GM21381 (cell line): ENCODE data around the gene PLB1.
"Not testable (repeated sequence)": the region's sequence is repeated elsewhere in the genome, so short reads cannot be mapped to it uniquely, and the experiment has no call there.

Source experiments
- ATAC-seq: cut with Tn5 transposase; IDR thresholded peaks from one replicate; pipeline ENCODE4 v1.9.1; 2021; ENCODE audit warnings: mild to moderate bottlenecking, moderate library complexity; ENCODE audit not compliant: unreplicated experiment

The PLB1 gene

DNA sequence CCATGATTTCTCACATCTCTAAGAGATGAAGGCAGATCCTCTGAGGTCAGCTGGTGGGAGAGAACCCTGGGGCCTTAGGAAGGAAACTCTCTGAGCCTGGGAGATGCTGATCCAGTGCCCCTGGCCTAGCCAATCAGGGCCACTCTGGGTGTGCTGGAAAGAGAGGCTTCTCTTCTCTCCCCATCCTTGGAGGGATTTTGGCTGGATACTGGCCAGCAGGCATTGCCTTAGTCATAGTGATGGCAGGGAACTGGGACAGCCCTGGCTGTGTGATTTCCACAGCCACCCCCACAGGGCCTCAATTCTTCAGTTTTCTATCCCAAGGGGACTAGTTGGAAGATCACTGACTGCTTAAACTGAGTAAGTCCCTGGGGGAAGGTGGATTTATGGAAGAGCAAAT is 26.6 kb upstream of the PLB1 start:
- ATAC-seq: no peak

DNA sequence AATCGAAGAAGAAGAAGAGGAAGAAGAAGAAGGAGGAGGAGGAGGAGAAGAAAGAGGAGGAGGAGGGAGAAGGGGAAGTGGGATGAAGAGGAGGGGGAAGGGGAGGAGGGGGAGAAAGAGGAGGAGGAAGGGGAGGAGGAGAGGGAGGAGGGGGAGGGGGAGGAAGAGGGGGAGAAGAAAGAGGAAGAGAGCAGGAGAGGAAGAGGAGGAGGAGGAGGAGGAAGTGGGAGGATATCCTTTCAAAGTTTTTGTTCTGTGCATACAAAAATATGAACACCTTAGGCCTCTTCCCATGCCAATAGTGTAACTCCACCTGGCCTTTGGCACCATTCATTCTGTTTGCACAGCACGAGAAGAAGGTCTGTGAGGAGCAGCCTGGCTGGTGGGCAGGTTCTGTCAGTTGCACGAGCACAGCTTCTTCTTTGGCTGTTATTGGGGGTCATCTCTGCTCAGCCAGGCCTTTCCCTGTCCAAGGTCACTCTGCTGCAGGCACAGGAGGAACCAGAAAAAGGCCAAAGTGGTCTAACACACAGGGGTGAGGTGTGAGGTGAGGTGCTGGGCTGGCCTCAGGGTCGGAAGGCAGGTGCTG is 25.8 kb upstream of the PLB1 start:
- no peak for ATAC-seq

DNA sequence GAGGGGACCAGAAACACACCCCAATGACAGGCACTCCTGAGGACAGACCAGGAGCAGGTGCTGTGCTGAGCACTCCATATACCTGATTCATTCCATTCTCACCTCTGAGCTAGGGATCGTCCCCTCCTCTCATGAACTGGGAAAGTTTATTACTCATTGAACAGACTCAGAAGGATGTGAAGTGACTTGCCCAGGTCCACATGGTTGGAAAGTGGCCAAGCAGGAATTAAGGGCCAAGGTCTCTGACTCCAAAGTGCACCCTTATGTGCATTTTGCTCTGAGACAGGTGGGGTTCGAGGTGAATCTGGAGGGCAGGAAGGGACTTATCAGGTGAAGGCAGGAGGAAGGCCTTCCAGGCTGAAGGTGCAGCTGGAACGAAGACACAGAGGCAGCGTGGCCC is 25.1 kb upstream of the PLB1 start:
- ATAC-seq: no peak

GRCh38 chr2:28471214-28471613 is 24.6 kb upstream of the PLB1 start:
- no peak for ATAC-seq

- ATAC-seq: no peak
These were observed 24.1 kb upstream of the PLB1 start for GRCh38 chr2:28471701-28472236.

GRCh38 chr2:28472641-28473040 is 23.2 kb upstream of the PLB1 start:
- not testable (repeated sequence) for ATAC-seq

GRCh38 chr2:28475088-28475595 is 20.7 kb upstream of the PLB1 start:
- ATAC-seq: no peak

DNA sequence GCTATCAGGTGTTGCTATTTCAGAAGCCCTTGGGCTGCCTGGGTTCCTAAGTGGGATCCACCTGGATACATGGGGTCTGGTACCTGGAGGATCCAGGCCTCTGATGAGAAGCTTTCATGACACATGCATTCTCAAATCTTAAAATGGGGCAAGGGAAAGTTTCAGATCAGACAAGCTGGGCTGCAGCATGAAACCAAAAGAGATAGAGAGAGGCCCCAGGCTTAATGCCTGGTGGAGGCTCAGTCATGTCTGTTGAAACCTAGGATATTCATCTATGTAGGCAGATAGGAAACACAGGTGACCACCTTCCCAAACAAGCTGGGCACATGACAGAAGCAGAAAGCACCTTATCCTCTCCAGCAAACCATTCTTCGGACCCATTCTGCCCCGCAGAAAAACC is 18.8 kb upstream of the PLB1 start:
- ATAC-seq: no peak

GRCh38 chr2:28477645-28478044 is 18.2 kb upstream of the PLB1 start:
- ATAC-seq: no peak

- no peak for ATAC-seq
These were observed 15.3 kb upstream of the PLB1 start for GRCh38 chr2:28480403-28481049.

DNA sequence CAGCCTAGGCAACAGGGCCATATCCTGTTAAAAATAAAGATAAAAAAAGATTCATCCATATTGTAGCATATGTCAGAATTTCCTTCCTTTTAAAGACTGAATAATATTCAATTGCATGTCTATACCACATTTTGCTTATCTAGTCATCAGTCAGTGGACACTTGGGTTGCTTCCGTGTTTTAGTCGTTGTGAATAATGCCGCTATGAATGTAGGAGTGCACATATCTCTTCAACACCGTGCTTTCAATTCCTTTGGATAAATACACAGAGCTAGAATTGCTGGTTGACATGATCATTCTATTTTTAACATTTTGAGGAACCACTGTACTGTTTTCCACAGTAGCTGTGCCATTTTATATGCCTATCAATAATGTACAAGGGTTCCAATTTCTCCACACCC is 14.0 kb upstream of the PLB1 start:
- ATAC-seq: no peak

DNA sequence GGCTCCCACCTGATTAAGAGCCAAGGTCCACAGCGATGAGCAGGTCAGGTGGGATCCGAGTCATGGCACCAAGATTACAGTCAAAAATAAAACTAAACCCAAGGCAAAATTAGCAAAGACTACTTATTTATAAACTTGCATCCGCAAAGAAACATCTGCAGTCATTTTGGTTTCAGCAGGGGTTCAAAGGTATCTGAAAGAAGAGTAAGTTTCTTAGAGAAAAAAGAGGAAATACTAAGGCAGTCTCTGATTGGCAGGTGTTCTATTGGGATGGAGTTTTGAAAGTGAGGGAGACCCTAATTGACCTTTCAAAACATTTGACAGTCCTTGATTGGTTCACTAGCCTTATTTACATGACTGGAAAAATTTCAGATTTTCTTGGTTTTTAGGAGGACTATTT is 11.0 kb upstream of the PLB1 start:
- no peak for ATAC-seq

DNA sequence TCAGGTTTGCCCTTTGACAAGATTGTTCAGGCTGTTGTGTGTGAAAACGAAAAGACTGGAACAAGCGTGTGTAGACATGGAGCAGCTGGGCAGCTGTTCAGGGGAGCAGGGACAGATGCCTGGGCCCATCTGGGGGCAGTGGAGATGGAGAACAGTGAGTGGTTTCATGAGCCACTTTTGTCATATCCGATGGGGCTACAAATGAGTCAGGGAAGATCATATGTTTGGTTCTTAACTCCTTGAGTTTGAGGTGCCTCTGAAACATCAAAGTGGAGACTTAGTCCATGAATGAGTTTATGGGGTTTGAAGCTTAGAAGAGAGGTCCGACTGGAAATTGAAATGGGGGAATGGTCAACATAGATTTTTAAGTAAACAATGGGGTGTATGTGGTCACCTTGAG is 9.3 kb upstream of the PLB1 start:
- ATAC-seq: no peak

GRCh38 chr2:28487258-28487657 is 8.6 kb upstream of the PLB1 start:
- ATAC-seq: no peak

GRCh38 chr2:28488083-28488830 is 7.6 kb upstream of the PLB1 start:
- no peak for ATAC-seq

DNA sequence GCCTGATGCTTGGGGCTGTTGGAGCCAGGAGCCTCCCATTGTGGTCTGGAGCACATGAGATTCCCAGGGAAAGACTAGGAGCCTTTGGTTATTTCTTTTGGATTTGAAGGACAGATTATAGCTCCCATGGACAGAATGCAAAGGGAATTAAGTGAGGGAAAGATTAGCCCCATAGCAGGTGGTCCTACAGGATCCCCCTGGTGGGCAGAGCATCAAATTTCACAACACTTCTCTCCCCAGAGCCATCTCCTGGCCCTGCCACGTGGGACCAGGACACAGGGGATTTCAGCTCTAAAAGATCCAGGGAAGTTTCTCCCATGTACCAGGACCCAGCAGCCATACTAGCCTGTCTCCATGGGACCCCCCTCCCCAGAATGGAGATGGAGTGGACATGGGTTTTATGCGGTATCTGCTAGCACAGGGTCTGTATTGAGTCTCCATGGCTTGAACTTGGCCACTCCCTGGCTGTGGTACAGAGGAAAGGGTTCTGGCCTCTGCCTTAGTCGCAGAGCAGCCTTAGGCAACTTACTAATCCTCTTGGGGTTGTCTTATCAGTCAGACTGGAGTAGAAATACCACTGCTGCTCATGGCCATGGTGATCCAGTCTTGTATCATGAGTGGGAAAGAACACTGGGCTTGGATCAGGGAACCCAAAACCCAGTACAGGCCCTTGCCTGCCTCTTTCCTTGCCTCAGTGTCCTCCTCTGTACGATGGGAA is 6.8 kb upstream of the PLB1 start:
- no peak for ATAC-seq

- ATAC-seq: no peak
These were observed 5.3 kb upstream of the PLB1 start for GRCh38 chr2:28490558-28490957.

- ATAC-seq: no peak
These were observed 3.6 kb upstream of the PLB1 start for GRCh38 chr2:28492282-28492681.

DNA sequence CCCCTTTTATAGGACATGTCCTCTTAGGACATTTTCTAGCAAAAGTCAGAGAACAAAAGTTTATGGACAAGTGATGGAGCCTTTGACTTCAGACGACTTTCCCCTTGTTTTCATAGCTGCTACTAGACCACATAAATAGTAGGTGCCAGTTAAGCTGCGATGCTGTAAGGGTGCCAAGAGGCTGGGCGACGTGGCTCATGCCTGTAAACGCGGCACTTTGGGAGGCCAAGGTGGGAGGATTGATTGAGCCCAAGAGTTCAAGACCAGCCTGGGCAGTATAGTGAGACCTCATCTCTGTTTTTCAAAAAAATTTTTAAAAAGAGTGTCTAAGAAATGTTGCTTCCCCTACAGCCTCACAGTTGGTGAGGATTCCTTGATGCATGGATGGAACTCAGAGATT is 2.2 kb upstream of the PLB1 start:
- no peak for ATAC-seq

DNA sequence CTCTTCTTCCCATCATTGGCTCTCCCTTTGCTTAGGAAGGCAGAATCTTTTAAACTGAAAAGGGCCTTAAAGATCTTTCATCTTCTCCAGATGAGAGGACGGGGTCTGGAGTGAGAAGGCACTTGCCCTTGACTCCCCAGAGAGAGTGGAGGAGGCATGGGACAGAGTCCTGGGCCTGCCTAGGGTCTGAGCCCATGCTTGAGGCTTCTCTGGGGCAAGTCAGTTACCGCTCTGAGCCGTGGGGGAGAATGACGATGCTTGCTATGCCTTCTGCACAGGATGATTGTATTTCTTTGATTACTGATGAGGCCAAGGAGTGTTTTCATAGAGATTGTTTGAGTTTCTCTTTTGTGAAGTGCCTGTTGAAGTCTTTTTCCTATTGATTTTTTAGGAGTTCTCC is 921 bp downstream of the PLB1 start:
- no peak for ATAC-seq

GRCh38 chr2:28497206-28497605 is 1.3 kb downstream of the PLB1 start:
- no peak for ATAC-seq
